Glutamatergic neuron (in vitro differentiated cells): ENCODE measurements around the gene LY6G5B. TPM values are rescaled to one million over a fixed set of nuclear protein-coding genes. Genes with fewer than 3 reads are reported as not detected.

Experiments
- DNase-seq: peaks from one replicate; pipeline ENCODE4 v3.0.0; 2022
- H3K27ac Mint-ChIP-seq: one replicate; pipeline ENCODE4 v1.8.0; 2020; ENCODE audit warnings: mild to moderate bottlenecking, mixed read lengths, inconsistent platforms; ENCODE audit not compliant: unreplicated experiment
- H3K27me3 Mint-ChIP-seq: one replicate; pipeline ENCODE4 v1.8.0; 2020; ENCODE audit warnings: mild to moderate bottlenecking, moderate library complexity, mixed read lengths, inconsistent platforms; ENCODE audit not compliant: unreplicated experiment
- H3K36me3 Mint-ChIP-seq: one replicate; pipeline ENCODE4 v1.8.0; 2020; ENCODE audit warnings: mild to moderate bottlenecking, mixed read lengths, inconsistent platforms; ENCODE audit not compliant: unreplicated experiment
- H3K4me1 Mint-ChIP-seq: one replicate; pipeline ENCODE4 v1.8.0; 2020; ENCODE audit warnings: mild to moderate bottlenecking, low read depth, mixed read lengths, inconsistent platforms; ENCODE audit not compliant: unreplicated experiment
- H3K4me3 Mint-ChIP-seq: one replicate; pipeline ENCODE4 v1.8.0; 2020; ENCODE audit warnings: mild to moderate bottlenecking, mixed read lengths, inconsistent platforms; ENCODE audit not compliant: unreplicated experiment
- H3K9me3 Mint-ChIP-seq: one replicate; pipeline ENCODE4 v1.8.0; 2020; ENCODE audit warnings: mild to moderate bottlenecking, moderate library complexity, mixed read lengths, inconsistent platforms; ENCODE audit not compliant: unreplicated experiment
- total RNA-seq: library from RNA; stranded (reverse); fragmentation: NEBNext Ultra II Directional; extraction: Animal tissue kit (Norgen Biotek cat#: 25700); gene quantifications from one replicate; pipeline ENCODE4 v1.2.1, GENCODE V29; 2021; ENCODE audit not compliant: unreplicated experiment
- TF ChIP-seq, protein P1 (sequence below): fragments of 200-600 bp; sonication (generic); IDR thresholded peaks from one replicate; pipeline ENCODE4 v1.5.0; 2021; ENCODE audit not compliant: partially characterized antibody, unreplicated experiment

LY6G5B gene
- total RNA-seq, 1 donor from 2014 or later, result 43.1 TPM

DNA sequence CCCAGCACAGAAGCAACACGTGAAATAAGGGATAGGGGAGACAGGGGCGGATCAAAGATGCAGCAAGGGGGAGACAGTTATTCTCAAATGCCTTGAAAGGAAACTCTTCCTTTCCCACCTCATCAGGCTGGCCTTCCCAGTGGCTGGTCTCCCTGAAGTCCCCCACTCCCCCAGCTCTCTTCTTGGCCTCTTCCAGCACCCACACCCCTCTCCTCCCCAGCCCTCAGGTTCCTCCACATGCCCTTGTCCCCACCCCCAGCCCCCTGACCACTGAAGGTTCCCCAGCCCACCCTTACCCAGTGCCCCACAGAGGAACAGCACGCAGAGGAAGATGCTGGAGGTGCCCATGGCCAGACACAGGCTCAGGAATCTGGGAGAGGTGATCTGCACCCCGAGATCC lies 43.7 kb downstream of the LY6G5B start:
- TF ChIP-seq, protein P1, sequence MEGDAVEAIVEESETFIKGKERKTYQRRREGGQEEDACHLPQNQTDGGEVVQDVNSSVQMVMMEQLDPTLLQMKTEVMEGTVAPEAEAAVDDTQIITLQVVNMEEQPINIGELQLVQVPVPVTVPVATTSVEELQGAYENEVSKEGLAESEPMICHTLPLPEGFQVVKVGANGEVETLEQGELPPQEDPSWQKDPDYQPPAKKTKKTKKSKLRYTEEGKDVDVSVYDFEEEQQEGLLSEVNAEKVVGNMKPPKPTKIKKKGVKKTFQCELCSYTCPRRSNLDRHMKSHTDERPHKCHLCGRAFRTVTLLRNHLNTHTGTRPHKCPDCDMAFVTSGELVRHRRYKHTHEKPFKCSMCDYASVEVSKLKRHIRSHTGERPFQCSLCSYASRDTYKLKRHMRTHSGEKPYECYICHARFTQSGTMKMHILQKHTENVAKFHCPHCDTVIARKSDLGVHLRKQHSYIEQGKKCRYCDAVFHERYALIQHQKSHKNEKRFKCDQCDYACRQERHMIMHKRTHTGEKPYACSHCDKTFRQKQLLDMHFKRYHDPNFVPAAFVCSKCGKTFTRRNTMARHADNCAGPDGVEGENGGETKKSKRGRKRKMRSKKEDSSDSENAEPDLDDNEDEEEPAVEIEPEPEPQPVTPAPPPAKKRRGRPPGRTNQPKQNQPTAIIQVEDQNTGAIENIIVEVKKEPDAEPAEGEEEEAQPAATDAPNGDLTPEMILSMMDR, result no peak
- peaks cover 10% of the 10 kb centered on the region for H3K27me3 Mint-ChIP-seq
- no peak for DNase-seq
- H3K9me3 Mint-ChIP-seq, result peaks cover 9% of the 10 kb centered on the region
- H3K4me1 Mint-ChIP-seq, result peaks cover 17% of the 10 kb centered on the region
- peak overlapping the region; percentile 65 for H3K27ac Mint-ChIP-seq
- peak overlapping the region; percentile 60 for H3K4me3 Mint-ChIP-seq
- no peaks in the 10 kb centered on the region for H3K36me3 Mint-ChIP-seq

DNA sequence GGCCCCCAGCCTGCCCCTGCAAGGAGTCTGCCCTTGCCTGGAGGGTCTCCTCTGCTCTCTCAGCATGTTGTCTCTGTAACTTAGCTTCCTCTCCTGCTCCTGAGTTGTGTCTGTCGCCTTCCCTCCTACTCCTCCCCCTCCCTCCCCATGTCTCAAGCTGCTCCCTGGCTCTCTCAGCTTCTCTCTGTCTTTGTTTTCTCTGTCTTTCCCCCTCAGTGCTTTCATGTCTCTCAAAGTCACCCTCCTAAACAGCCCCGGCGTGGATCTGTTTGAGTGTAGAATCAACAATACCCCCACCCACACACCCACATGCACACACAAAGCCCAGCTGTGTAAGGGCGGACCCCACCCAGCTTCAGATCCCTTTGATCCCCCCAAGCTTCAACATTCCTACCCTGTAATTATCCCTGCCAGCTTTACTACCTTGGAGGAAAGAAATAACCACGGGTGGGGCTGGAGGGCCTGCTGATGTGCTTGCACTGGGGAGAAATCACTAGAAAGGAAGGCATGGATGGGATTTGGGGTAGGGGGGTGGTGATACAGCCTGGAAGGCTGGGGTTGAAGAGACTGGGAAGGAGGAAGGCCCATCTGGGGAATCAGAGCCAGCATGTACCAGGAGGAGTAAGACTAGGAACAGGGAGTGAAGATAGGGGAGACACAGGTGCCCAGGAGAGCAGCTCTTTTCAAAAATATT lies 44.4 kb downstream of the LY6G5B start:
- Mint-ChIP-seq H3K4me3 (peak overlapping the region; percentile 75), H3K4me1 (peaks cover 17% of the 10 kb centered on the region), H3K27me3 (peaks cover 10% of the 10 kb centered on the region), H3K9me3 (peaks cover 9% of the 10 kb centered on the region), H3K36me3 (no peaks in the 10 kb centered on the region), H3K27ac (peak overlapping the region; percentile 62)
- DNase-seq, result no peak
- TF ChIP-seq, protein P1, result no peak

DNA sequence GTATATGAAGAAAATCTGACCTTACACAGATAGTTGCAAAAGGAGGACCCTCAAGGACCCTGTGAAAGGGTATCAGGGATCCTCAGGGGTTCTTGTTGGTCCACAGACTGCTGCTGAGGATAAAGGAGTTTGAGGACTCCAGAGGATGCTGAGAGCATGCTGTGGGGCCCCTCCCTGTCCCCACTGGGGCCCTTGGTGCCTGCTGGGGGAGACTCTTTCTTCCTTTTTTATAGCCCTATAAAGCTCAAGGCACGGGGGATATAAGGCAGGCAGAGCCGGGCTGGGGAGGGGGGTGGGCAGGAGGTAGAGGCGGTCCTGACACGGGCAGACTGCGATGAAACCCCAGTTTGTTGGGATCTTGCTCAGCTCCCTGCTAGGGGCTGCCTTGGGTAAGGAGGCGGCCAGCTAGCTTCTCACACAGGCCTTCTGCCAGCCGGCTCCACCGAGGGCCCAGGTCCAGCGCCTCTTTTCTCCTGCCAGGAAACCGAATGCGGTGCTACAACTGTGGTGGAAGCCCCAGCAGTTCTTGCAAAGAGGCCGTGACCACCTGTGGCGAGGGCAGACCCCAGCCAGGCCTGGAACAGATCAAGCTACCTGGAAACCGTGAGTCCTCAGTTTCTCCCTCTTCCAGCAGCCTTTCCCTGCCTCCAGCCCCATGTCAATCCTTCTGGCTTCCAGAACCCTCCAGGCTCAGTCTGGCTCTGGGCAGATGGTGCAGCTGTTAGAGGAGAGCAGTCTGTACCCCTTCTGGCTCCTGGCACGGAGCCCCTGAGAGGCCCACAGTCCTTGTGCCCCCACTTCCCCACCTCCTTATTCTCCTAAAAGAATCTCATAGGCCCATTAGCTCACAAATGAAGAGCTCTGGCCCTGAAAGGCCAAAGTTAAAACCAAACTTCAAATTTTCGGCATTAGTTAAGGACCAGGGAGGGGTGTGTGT lies 45.5 kb downstream of the LY6G5B start, which contains the start of gene LY6G6D:
TSS of gene LY6G6D (plus strand) at position 327 of the 937 bp plus-strand sequence. CDS start at position 335, 8 bp downstream.
- peak within 1 kb of the TSS; percentile 75 for H3K4me3 Mint-ChIP-seq
- no peaks in the 10 kb centered on the region for H3K36me3 Mint-ChIP-seq
- DNase-seq, result no peak
- peaks cover 17% of the 10 kb centered on the region for H3K4me1 Mint-ChIP-seq
- H3K27ac Mint-ChIP-seq, result peak within 1 kb of the TSS; percentile 62
- TF ChIP-seq, protein P1, result no peak
- H3K9me3 Mint-ChIP-seq, result peaks cover 14% of the 10 kb centered on the region
- H3K27me3 Mint-ChIP-seq, result peaks cover 7% of the 10 kb centered on the region

DNA sequence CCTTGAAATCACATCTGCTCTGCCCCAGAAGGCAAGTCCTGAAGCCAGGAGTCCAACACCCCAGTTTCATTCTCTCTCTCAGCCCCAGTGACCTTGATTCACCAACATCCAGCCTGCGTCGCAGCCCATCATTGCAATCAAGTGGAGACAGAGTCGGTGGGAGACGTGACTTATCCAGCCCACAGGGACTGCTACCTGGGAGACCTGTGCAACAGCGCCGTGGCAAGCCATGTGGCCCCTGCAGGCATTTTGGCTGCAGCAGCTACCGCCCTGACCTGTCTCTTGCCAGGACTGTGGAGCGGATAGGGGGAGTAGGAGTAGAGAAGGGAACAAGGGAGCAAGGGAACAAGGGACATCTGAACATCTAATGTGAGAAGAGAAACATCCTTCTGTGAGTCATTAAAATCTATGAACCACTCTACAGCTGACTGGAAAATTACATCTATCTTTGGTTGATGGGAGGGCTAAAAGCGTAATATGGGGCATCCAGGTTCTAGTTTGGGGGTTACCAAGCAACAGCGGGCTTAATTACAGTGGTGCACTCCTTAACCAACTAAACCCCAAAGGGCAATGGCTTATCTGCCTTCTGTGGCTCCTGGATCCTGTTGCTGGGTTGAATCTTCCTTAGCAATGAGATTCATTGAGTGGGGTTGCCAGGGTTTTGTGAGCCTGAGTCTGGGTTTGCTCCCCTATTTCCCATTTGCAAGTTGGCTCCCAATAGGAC lies 47.9 kb downstream of the LY6G5B start:
- Mint-ChIP-seq H3K4me3 (peak overlapping the region; percentile 30), H3K27ac (no peak overlapping the region), H3K36me3 (no peaks in the 10 kb centered on the region), H3K9me3 (peaks cover 5% of the 10 kb centered on the region), H3K27me3 (peaks cover 11% of the 10 kb centered on the region), H3K4me1 (peaks cover 12% of the 10 kb centered on the region)
- no peak for DNase-seq
- TF ChIP-seq, protein P1, result no peak
